HG02852 (cell line): ENCODE measurements around the gene HMGXB3.

ENCODE experiments used
- ATAC-seq: cut with Tn5 transposase; IDR thresholded peaks from one replicate; pipeline ENCODE4 v1.9.1; 2021; ENCODE audit warnings: mild to moderate bottlenecking, moderate library complexity; ENCODE audit not compliant: unreplicated experiment

The HMGXB3 gene

GRCh38 chr5:150067405-150067960, 66.9 kb downstream of the HMGXB3 start:
- no peak for ATAC-seq

DNA sequence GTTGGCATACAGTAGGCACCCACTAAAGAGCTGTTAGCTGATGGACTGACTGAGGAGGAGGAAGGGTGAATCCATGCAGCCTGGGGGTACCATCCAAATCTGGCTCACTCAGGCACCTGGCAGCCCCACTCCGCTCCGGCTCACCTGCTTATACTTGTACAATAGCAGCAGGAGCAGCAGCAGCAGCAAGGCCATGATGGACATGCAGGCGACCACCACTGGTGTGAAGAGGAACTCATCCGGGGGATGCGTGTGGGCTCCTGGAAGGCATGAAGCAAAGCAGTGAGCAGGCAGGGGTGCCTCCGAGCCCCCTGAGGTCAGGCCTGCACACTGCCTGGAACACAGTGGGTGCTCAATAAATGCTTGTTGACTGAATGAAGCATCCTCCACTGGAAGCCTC, 67.5 kb downstream of the HMGXB3 start:
- ATAC-seq = no peak

GRCh38 chr5:150068472-150068871, 67.9 kb downstream of the HMGXB3 start:
- no peak for ATAC-seq

DNA sequence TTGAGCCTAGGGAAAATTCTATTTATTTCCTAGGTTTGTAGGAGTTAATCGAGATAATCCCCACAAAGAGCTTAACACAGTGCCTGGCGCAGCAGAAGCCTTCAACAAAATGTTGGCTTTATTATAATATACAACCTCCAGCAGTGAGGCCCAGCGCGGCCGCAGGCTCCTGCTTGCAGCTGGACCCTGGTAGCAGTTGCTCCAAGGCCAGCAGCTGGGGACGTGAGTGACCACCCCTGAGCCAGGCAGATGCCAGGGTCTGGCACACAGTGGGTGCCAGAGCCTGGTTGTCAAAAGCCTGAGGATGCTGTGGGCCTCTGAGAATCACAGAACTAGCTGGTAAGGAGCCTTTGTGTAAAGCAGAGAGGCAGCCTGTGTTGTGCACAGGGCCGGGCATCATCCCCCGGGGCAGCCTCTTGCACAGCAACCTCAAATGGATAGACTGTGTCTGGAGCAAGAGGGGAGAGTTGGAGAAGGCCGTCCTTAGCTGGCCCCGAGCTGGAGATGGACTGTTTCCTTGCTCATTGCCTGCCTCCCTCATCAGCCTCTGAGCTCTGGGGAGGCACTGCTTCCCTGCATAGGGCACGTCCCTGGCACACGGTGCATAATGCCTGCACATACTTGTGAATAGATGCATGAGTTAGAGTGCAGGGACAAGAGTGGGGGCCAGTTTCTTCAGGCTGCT, 68.6 kb downstream of the HMGXB3 start:
- no peak for ATAC-seq

GRCh38 chr5:150069672-150070627, 69.4 kb downstream of the HMGXB3 start:
- no peak for ATAC-seq

DNA sequence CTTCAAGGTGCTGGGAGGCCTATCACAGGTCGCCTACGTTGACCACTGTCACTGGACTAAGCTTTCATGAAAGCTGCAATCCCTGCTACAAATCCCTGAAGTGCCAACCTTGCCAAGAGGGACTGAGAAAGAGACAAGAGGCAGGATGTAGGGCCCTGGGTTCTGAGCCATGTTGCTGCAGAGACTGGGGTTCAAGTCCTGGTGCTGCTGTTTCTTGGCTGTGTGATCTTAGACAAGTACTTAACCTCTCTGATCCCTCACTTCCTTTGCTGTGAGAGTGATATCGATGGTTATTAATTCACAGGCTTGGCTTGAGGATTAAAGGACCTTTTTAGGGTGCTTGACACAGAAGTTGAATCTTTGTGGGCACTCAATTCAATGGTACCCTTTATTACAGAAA, 70.3 kb downstream of the HMGXB3 start:
- ATAC-seq = no peak

DNA sequence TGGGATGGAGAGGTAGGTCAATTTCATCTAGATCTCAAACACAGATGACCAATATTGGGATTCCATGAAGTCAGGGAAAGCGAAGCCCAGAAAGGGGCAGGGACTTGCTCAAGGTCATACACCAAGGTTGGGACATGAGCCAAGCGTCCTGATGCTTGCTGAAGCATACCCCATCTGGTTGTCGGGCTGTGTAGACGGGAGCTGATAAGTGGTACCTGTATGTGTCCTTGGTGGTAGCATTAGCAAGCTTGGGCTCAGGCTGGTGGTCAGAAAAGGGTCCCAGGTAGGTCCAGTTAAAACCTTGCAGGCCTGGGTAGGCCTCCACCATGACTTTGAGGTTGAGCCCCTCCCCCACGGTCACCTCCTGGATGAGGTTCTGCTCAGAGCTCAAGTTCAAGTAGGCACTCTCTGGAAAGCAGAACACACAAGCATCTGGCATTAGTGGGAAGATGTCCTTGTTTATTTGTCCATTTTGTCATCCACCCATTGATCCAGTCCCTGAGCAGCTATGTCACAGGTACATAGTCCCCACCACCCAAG, 72.6 kb downstream of the HMGXB3 start:
- no peak for ATAC-seq

DNA sequence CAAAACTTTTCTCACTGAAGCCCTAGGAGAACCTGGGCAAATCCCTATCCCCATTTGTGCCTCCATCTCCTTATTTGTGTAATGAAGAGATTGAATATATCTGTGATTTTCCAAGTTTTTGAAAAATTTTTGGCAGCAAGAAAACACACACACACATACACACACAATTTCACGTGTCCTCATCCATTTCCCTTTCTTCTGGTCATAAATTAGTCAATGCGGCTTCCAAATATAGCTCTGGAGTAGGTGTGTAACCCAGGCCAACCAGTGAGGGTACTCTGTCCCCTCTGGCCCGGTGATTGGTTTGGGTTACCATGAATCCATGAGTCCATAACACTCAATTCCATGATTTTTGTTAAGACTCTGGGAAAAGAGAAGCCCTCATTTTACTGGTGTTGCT, 73.1 kb downstream of the HMGXB3 start:
- no peak for ATAC-seq

GRCh38 chr5:150075233-150075632, 74.7 kb downstream of the HMGXB3 start:
- no peak for ATAC-seq

DNA sequence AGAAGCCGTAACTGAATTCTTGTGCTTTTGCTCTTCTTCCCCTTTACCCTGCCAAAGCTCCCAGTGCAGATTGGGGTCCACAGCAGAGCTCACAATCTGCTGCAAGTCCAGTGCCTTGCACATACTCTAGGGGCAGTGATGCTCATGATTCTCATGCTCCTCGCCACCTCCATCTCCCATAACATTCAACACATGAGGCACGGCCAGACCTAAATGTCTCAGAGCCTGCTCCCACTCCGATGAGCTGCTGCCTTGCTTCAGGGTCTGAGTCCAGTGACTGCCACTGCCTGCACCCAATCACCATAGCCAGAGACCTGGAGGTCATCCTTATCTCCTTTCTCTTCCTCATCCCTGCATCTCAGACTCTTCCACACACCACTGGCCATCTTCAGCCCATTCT, 75.3 kb downstream of the HMGXB3 start:
- no peak for ATAC-seq

- ATAC-seq = no peak
Measured at GRCh38 chr5:150077060-150077459, 76.5 kb downstream of the HMGXB3 start.

DNA sequence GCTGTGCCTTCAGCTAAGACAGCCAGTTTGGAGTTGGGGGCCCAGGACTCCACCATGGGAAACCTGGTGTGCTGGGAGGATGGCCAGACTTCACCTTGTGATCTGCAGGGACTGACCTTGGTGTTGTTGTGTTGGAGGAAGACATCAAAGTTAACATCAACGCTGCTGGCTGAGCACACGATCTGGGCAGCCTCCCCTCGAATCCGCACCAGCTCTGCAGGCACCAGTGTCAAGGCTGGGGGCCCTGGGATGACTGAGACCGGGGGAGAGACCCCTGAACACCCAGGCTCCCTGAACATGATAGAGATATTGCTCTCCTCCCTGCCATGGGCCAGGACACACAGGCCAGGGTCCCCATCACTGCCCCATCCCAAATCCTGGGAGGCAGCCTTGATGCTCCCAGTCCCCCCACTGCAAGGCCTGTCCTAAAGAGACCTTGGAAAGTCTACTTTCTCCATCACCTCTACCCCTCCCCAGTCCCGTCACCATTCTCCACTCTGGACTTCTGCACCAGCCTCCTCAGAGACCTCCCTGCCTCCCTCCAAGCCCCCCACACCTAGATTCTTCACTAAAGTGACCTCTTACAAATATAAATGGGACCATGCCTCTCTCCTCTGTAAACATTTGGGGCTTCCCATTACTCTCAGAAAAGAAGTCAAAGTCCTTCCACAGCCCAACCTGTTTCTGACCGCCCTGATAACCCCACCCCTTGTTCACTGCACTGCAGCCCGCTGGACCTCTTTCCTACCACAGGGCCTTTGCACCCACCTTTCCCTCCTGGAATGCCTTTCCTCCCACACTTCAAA, 77.7 kb downstream of the HMGXB3 start:
- no peak for ATAC-seq

DNA sequence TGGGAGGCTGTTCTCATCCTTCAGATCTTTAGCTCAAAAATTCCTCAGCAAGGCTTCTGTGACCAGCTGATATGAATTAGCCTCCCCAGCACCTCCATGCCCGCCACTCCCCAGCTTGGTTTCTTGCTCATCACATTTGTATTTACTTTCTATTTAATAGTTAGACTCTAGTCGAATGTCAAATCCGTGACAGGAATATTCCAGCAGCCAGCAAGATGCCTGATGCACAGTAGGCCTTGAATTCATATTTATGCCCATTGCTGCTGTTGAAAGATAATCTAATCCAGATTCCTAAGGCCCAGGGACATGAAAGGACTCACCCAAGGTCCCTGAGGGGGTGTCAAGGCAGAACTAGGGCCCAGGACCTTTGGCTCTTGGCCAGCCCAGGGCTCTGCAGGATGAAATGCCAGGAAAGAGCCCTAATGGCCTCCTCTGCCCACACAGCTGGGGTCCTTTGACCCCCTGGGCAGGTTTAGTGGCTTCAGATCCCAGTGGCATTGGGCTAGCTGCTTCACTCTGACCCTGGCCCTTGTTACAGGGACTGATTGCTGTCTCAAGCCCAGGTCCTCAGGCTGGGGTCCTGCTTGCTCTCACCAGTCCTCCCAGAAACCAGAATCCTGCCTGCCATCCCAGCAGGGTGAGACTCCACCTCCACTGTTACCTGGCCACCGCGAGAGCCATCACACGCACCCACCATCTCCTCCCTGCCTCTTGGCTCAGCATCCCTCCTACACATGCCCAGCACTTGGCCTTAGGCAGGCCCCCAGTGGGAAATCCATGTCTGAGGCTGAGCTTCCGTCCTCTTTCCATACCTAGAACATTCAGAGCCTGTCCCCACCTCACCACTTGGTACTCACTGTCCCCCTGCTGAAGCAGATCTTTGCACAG, 78.5 kb downstream of the HMGXB3 start:
- no peak for ATAC-seq

GRCh38 chr5:150079909-150080461, 79.4 kb downstream of the HMGXB3 start:
- ATAC-seq = no peak

DNA sequence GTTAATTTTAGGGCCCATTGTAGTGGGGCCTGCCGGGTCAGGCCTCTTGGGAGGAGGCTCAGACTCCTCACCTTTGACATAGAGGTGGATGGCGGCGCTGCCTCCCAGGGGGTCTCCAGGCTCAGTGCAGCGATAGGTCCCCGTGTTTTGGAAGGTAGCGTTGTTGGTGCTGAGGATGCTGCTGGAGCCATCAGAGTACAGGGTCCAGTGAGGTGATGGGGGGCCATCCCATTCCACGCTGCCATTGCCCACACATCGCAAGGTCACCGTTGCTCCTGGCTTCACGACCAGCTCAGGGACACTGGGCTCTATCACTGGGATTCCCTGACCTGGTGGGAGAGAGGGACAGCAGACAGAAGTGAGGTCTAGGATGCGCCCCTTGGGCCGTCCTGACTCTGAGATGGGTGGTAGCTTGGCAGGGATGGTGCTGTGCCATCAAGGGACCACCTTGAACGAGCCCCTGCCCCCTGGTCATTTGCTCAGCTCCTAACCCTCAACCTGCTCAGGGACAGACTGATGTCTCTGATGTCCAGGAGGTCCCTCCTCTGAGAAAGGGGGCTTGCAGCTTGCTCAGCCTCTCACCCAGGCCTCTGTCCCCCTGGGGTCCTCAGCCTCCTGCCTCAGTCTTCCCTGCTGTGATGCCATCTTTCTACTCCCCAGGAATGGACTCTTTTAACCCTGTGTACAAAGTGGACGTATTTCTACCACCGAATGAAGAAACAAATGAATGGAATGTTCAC, 80.3 kb downstream of the HMGXB3 start:
- no peak for ATAC-seq

DNA sequence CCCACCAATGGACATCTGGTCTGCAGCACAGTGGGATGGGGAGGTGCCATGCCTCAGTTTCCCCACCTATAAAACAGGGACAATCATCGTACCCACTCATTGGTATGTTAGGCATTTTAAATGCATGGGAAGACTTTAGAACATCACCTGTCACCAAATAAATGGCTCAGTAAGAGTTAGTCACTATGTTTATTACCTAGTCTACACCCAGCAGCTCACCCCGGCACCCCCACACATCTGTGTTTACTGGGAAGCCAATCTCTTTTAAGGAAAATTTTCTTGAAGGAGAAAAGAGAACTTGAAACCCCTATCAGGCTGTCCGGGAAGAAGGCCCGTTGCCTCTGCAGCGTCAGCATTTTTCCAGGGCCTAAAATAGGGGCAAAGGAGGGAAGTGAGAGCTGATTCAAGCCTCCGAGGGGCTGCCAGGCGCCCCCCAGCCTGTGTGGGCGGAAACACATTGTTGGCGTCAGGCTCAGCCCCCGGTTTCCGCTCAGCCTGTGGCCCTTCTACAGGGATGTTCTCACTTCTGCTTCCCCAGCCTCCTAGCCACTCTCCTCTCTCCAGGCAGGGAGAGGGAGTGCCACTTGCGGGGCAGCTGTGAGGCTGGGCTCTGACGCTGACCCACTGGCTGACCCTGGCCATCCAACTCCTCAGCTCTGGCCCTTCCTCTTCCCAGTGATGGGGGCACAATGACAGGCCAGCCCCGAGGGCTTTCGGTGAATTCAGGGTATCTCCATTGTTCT, 81.2 kb downstream of the HMGXB3 start:
- peak; percentile 88 for ATAC-seq

GRCh38 chr5:150082374-150082773, 81.8 kb downstream of the HMGXB3 start:
- ATAC-seq = peak; percentile 22

DNA sequence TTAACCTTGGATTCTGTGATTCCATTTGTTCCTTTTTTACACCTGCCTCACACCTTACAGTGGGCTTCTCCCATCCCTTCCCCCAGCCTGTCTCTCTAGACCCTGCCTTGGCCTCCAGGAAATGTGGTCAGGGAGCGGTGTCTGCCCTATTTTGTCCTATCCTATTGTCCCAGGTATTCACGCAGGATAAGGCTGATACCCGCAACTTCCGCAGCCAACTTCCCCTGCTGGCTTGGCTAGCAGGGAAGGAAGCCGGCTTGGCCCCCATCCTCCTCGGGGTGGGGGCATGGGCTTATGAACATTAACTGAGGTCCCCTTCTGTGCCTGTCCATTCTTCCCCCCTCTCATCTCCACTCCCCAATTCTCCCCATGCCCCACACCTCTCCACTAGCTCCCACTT, 82.3 kb downstream of the HMGXB3 start:
- no peak for ATAC-seq
